ENCODE measurements around the gene PPM1D. TPM values are rescaled to one million over a fixed set of nuclear protein-coding genes. Genes with fewer than 3 reads are reported as not detected.

The PPM1D gene
- total and polyA plus RNA-seq, 12 donors = 3.1 to 10.6 (median 7.5) TPM

DNA sequence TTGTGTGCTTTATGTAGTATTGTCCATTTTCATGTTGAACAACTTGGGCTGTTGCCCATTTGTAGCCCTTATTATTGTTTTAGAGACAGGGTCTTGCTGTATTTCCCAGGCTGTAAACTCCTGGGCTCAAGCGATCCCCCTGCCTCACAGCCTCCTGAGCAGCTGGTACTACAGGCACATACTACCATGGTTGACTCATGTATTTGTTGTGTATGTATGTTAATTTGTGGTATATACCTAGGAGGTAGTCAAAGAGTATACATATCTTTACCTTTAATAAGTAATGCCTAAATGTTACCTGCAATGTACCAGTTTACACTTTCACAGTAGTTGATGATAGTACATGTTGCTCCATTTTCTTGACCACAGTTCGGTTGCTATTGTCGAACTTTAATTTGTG, 18.1 kb downstream of the PPM1D start:
- no peak for ATAC-seq
- no peaks in the 10 kb centered on the region for H3K9me3 ChIP-seq
- WGBS, 2 donors = 98% methylated on average over 3 of the region's 3 CpGs
- H3K4me1 ChIP-seq = peaks cover 0 to 16% (median 15%) of the 10 kb centered on the region in 9 donors
- H3K4me3 ChIP-seq = no peak overlapping the region
- no peaks in the 10 kb centered on the region for H3K27me3 ChIP-seq
- intact Hi-C loops (cut with DNase I) = no loop called here
- DNase-seq = no peak
- H3K36me3 ChIP-seq = peaks cover 0 to 11% (median 0%) of the 10 kb centered on the region in 9 donors
- no peak overlapping the region for H3K27ac ChIP-seq
- TF ChIP-seq, protein P1, sequence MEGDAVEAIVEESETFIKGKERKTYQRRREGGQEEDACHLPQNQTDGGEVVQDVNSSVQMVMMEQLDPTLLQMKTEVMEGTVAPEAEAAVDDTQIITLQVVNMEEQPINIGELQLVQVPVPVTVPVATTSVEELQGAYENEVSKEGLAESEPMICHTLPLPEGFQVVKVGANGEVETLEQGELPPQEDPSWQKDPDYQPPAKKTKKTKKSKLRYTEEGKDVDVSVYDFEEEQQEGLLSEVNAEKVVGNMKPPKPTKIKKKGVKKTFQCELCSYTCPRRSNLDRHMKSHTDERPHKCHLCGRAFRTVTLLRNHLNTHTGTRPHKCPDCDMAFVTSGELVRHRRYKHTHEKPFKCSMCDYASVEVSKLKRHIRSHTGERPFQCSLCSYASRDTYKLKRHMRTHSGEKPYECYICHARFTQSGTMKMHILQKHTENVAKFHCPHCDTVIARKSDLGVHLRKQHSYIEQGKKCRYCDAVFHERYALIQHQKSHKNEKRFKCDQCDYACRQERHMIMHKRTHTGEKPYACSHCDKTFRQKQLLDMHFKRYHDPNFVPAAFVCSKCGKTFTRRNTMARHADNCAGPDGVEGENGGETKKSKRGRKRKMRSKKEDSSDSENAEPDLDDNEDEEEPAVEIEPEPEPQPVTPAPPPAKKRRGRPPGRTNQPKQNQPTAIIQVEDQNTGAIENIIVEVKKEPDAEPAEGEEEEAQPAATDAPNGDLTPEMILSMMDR (IDR thresholded peaks at IDR 0.05) = no peak

DNA sequence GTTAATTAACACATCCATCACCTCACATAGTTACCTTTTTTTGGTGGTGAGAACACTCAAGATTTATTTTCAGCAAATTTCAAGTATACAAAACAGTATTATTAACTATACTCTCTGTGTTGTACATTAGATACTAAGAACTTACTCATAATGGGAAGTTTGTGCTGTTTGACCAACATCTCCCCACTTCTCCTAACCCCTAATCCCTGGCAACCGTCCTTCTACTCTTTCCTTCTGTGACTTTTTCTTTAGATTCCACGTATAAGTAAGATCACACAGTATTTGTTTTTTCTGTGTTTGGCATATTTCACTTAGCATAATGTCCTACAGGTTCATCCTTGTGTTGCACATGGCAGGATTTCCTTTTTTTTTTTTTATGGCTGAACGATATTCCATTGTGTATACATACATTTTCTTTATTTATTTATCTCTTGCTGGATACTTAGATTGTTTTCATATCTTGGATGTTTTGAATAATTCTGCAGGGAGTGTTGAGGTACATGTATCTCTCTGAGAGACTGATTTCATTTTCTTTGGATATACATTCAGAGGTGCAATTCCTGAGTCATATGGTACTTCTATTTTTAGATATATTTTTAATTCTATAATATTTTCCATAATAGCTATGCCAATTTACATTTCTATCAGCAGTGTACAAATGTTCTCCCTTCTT, 19.0 kb downstream of the PPM1D start:
- intact Hi-C loops (cut with DNase I) = no loop called here
- Histone ChIP-seq H3K27ac (no peak overlapping the region), H3K27me3 (no peaks in the 10 kb centered on the region), H3K4me3 (no peak overlapping the region), H3K9me3 (no peaks in the 10 kb centered on the region), H3K4me1 (peaks cover 0 to 16% (median 13%) of the 10 kb centered on the region in 9 donors), H3K36me3 (peaks cover 0 to 18% (median 0%) of the 10 kb centered on the region in 9 donors)
- 48 to 49% methylated on average over 3 of the region's 3 CpGs for WGBS, 2 donors
- ATAC-seq (no peak), DNase-seq (no peak)
- TF ChIP-seq, protein P1 (IDR thresholded peaks at IDR 0.05) = no peak

DNA sequence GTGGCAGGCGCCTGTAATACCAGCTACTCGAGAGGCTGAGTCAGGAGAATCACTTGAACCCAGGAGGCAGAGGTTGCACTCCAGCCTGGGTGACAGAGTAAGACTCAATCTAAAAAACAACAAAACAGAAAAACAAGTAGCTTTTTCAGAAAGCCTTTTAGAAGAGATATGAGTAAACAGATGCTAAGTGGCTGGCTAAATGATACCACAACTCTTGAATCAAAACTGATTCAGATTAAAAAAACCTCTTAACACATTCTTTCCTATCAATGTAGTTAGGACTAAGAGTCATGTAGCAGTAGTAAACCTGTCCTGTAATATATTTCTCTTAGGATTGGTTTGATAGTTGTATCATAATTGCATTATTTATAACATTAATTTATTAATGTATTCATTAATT, 23.0 kb downstream of the PPM1D start:
- no peak for ATAC-seq
- intact Hi-C loops (cut with DNase I) = no loop called here
- no peak overlapping the region for H3K4me3 ChIP-seq
- H3K27ac ChIP-seq = no peak overlapping the region
- WGBS, 2 donors = 96% methylated on average over 2 of the region's 2 CpGs
- H3K9me3 ChIP-seq = no peaks in the 10 kb centered on the region
- DNase-seq = no peak
- no peaks in the 10 kb centered on the region for H3K27me3 ChIP-seq
- peaks cover 0 to 45% (median 0%) of the 10 kb centered on the region in 9 donors for H3K36me3 ChIP-seq
- TF ChIP-seq, protein P1 (IDR thresholded peaks at IDR 0.05) = no peak
- H3K4me1 ChIP-seq = peaks cover 0 to 12% (median 8%) of the 10 kb centered on the region in 9 donors

DNA sequence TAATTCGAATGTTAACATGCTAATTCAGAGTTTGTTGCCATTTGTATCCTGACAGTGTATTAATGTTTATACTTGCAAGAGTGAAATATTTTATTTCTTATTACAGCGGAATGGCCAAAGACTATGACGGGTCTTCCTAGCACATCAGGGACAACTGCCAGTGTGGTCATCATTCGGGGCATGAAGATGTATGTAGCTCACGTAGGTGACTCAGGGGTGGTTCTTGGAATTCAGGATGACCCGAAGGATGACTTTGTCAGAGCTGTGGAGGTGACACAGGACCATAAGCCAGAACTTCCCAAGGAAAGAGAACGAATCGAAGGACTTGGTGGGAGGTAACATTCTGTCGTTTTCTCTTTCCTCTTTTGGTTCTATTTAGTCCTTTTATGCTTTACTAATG, 23.4 kb downstream of the PPM1D start:
- H3K36me3 ChIP-seq = peaks cover 0 to 48% (median 0%) of the 10 kb centered on the region in 9 donors
- intact Hi-C loops (cut with DNase I) = no loop called here
- 89 to 90% methylated on average over 9 of the region's 9 CpGs for WGBS, 2 donors
- no peaks in the 10 kb centered on the region for H3K9me3 ChIP-seq
- H3K27me3 ChIP-seq = no peaks in the 10 kb centered on the region
- H3K27ac ChIP-seq = no peak overlapping the region
- TF ChIP-seq, protein P1 (IDR thresholded peaks at IDR 0.05) = no peak
- peaks cover 0 to 11% (median 8%) of the 10 kb centered on the region in 9 donors for H3K4me1 ChIP-seq
- no peak overlapping the region for H3K4me3 ChIP-seq
- DNase-seq (no peak), ATAC-seq (no peak)
